Heart right ventricle (tissue), 16 donors: ENCODE data around the gene SIX6. TPM values are rescaled to one million over a fixed set of nuclear protein-coding genes. Genes with fewer than 3 reads are reported as not detected.

Source experiments
- ATAC-seq, 8 donors: fragments of 200-7000 bp; cut with Tn5 transposase; one replicate each; pipeline ENCODE4 v1.9.1; 2020; ENCODE audit warnings: mild to moderate bottlenecking in 8 of 8, moderate library complexity in 8 of 8, moderate number of reproducible peaks in 1 of 8
- DNase-seq, 2 donors: peaks; one replicate each; pipeline ENCODE4 v3.0.0-alpha.2; 2020
- H3K27ac ChIP-seq, 10 donors: fragments of 200-600 bp; sonication (generic) in 2 of 10; one replicate each; pipeline versions ENCODE4 v1.5.0 to v1.8.0; 2020 to 2022; ENCODE audit warnings: mild to moderate bottlenecking in 3 of 10
- H3K27me3 ChIP-seq, 7 donors: fragments of 200-600 bp; one replicate each; pipeline ENCODE4 v1.8.0; 2021 to 2022; ENCODE audit warnings: mild to moderate bottlenecking in 2 of 7
- H3K36me3 ChIP-seq, 9 donors: fragments of 200-600 bp; sonication (generic) in 1 of 9; one replicate each; pipeline versions ENCODE4 v1.5.0 to v1.8.0; 2020 to 2022; ENCODE audit warnings: mild to moderate bottlenecking in 2 of 9
- H3K4me1 ChIP-seq, 9 donors: fragments of 200-600 bp; sonication (generic) in 1 of 9; one replicate each; pipeline versions ENCODE4 v1.5.0 to v1.8.0; 2020 to 2022; ENCODE audit warnings: mild to moderate bottlenecking in 4 of 9
- H3K4me3 ChIP-seq, 10 donors: fragments of 200-600 bp; sonication (generic) in 2 of 10; one replicate each; pipeline versions ENCODE4 v1.5.0 to v1.8.0; 2020 to 2022; ENCODE audit warnings: mild to moderate bottlenecking in 7 of 10, moderate library complexity in 2 of 10
- H3K9me3 ChIP-seq, 11 donors: fragments of 200-600 bp in 10 of 11; sonication (generic) in 2 of 11; one replicate each; pipeline versions ENCODE4 v1.5.0 to v1.8.0; 2013 to 2022; ENCODE audit warnings: mild to moderate bottlenecking in 2 of 11, control low read depth in 1 of 11, moderate library complexity in 1 of 11
- CTCF ChIP-seq, 9 donors: fragments of 200-600 bp; sonication (generic) in 2 of 9; IDR thresholded peaks; one replicate each; pipeline versions ENCODE4 v1.5.0 to v1.8.0; 2021 to 2022; ENCODE audit warnings: antibody characterized with exemption in 9 of 9, mild to moderate bottlenecking in 5 of 9, moderate library complexity in 1 of 9
- WGBS, 2 donors: extraction: QIAGEN DNeasy Blood & Tissue Kit; methylation state at CpG; one replicate each; pipeline ENCODE4 v1.1.7; 2013; ENCODE audit warnings: inconsistent platforms in 1 of 2; 5-methylcytosine and 5-hydroxymethylcytosine counted together
- intact Hi-C, 10 donors: fragments of 100-400 bp; cut with DNase I; formaldehyde crosslinking; loops; one replicate each; pipeline versions ENCODE4 v1.11.1 to v1.14.2; 2022
- polyA plus RNA-seq, 2 donors: library from polyadenylated mRNA; stranded (reverse); fragments of 200-250 nt; gene quantifications; one replicate each; pipeline ENCODE4 v1.2.3, GENCODE V29; 2013
- total RNA-seq, 10 donors: library from RNA; stranded (reverse); fragmentation: NEBNext Ultra II Directional in 3 of 10; extraction: Animal tissue kit (Norgen Biotek cat#: 25700) in 3 of 10; gene quantifications; one replicate each; pipeline versions ENCODE4 v1.2.1 to v1.2.4, GENCODE V29; 2021 to 2023
- donor health status: Arrhythmogenic right ventricular cardiomyopathy.
- donor health status: ischemic (EF 13 %, LVEDD 7.1; RV severe dilation, severe dysfunction).
- donor health status: healthy with polysubstance abuse.
- donor health status: DM: no; HTN: yes; CAD: no.
- donor health status: DM: no; HTN: no; CAD: no.
- donor health status: ischemic (EF 25% LVEDD 6.9; RV normal size, moderate dysfunction).
- donor health status: ischemic (EF 25% LVEDD 5.7; RV mildly dilated, moderate dysfunction).
- donor health status: healthy.
- donor health status: DM: yes; HTN: yes; CAD: no.
- donor health status: Ischemic cardiomyopathy.
- donor health status: ischemic (EF 35%, LVEDD 5.7; RV mildly dilated, moderate dysfunction).
- donor health status: nonischemic (EF 11% LVEDD 7.7; RV severe dilation, severe dysfunction).
- donor health status: DM: yes; HTN: yes; CAD: no.
- donor health status: PGD.
- donor health status: ischemic (EF 29% LVEDD 5.4; RV normal size, mild dysfunction).
- donor health status: nonischemic (EF 23%, LVEDD 6.1; RV moderate dilation, normal function).

Gene SIX6
- total and polyA plus RNA-seq, 12 donors = not detected

GRCh38 chr14:60495946-60496345 lies 13.0 kb upstream of the SIX6 start:
- H3K27ac ChIP-seq = no peak overlapping the region
- WGBS, 2 donors = 62 to 63% methylated on average over 1 of the region's 1 CpG
- DNase-seq (no peak), ATAC-seq (no peak)
- no peaks in the 10 kb centered on the region for H3K4me1 ChIP-seq
- no peak for TF ChIP-seq CTCF (IDR thresholded peaks at IDR 0.05)
- no peaks in the 10 kb centered on the region for H3K36me3 ChIP-seq
- H3K4me3 ChIP-seq = no peak overlapping the region
- H3K9me3 ChIP-seq = no peaks in the 10 kb centered on the region
- intact Hi-C loops = no loop called here
- peaks cover 0 to 88% (median 45%) of the 10 kb centered on the region in 7 donors for H3K27me3 ChIP-seq

GRCh38 chr14:60502541-60502940 lies 6.4 kb upstream of the SIX6 start:
- no peak for DNase-seq
- Histone ChIP-seq H3K27ac (no peak overlapping the region), H3K9me3 (no peaks in the 10 kb centered on the region), H3K36me3 (no peaks in the 10 kb centered on the region), H3K4me3 (no peak overlapping the region), H3K27me3 (peaks cover 5 to 95% (median 84%) of the 10 kb centered on the region in 7 donors), H3K4me1 (peaks cover 0 to 6% (median 0%) of the 10 kb centered on the region in 9 donors)
- intact Hi-C loops = no loop called here
- TF ChIP-seq CTCF (IDR thresholded peaks at IDR 0.05) = no peak
- no peak for ATAC-seq

- TF ChIP-seq CTCF (IDR thresholded peaks at IDR 0.05) = no peak
- WGBS, 2 donors = 7 to 11% methylated on average over 2 of the region's 2 CpGs
- no peak overlapping the region for H3K4me3 ChIP-seq
- H3K9me3 ChIP-seq = no peaks in the 10 kb centered on the region
- DNase-seq = no peak
- peaks cover 24 to 100% (median 98%) of the 10 kb centered on the region in 7 donors for H3K27me3 ChIP-seq
- no peak overlapping the region for H3K27ac ChIP-seq
- no peak for ATAC-seq
- peaks cover 0 to 28% (median 20%) of the 10 kb centered on the region in 9 donors for H3K4me1 ChIP-seq
- intact Hi-C loops = no loop called here
- no peaks in the 10 kb centered on the region for H3K36me3 ChIP-seq
Observed at GRCh38 chr14:60505448-60505847, 3.5 kb upstream of the SIX6 start.

- TF ChIP-seq CTCF (IDR thresholded peaks at IDR 0.05) = no peak
- Histone ChIP-seq H3K27ac (no peak overlapping the region), H3K4me1 (peaks cover 0 to 33% (median 25%) of the 10 kb centered on the region in 9 donors), H3K9me3 (no peaks in the 10 kb centered on the region), H3K27me3 (peaks cover 26 to 100% (median 99%) of the 10 kb centered on the region in 7 donors), H3K36me3 (no peaks in the 10 kb centered on the region), H3K4me3 (no peak overlapping the region)
- intact Hi-C loops = no loop called here
- no peak for ATAC-seq
- 3 to 6% methylated on average over 7 of the region's 7 CpGs for WGBS, 2 donors
- no peak for DNase-seq
Observed at GRCh38 chr14:60506010-60506409, 2.9 kb upstream of the SIX6 start.
